HG02588 (cell line): ENCODE measurements around the gene JCAD.
"Not testable (repeated sequence)": the region's sequence is repeated elsewhere in the genome, so short reads cannot be mapped to it uniquely, and the experiment has no call there.

Source experiments
- ATAC-seq: cut with Tn5 transposase; IDR thresholded peaks from one replicate; pipeline ENCODE4 v1.9.1; 2021; ENCODE audit warnings: mild to moderate bottlenecking, moderate library complexity; ENCODE audit not compliant: unreplicated experiment

JCAD gene

DNA sequence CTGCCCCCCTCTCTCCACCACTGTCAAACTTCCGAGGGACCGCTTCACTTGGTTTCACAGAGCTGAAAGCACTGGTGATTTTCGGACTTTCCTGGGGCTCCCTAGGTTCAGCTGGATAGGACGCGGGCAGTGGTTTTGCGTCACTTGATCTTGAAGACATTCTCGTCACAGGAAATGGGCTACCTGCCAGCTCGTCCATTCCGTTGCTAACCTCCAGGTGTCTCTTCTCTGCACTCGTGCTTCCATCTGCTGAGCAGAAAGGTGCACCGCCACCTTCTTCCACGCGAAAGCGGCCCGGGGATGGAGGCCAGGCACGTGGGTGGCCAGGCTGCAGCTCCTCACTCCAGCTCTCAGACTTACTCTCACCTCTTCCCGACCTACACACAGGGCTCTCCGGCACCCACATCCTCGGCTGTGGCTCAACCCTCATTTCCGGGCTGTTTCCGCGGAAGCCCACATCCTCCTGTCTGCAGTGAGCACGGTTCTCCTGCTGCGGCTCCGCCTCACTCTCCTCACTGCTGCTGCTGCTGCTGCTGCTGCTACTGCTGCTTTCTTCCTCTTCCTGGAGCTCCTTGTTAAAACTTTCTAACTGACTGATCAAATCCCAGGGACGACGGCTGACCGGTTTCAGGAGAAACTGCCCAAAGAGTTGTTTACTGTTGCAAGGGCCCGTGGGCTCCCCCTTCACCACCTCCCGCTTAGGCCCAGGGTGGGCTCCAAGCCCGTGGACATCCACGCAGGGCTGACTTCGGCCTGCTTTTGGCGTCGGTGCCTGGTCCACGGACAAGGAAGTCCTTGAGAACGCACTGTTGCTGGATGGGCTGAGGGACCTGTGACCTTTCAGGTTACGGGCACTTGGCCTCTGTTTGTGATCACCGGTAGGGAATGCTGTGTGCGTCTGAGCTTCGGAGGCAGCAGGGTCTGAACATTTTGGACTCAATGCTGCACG, 32.1 kb downstream of the JCAD start:
- ATAC-seq: peak; percentile 86

DNA sequence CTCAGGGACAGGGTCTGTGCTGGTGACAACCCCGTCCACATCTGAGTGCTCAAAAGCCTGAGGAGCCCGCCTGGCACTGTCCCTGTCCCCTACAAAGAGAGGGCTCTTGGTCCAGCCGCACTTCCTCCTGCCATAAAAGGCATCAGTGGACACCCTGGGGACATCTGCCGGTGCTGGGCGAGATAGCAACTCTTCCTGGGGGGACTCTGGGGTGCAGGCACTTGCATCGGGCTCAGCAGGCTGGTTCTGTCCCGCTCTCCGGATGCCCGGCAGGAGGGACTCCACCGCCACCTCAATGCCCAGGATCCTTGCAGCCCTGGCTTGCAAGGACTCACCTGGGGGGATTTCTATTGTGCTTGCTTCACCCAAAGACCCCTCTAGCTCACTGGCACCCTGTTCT, 32.8 kb downstream of the JCAD start:
- no peak for ATAC-seq

DNA sequence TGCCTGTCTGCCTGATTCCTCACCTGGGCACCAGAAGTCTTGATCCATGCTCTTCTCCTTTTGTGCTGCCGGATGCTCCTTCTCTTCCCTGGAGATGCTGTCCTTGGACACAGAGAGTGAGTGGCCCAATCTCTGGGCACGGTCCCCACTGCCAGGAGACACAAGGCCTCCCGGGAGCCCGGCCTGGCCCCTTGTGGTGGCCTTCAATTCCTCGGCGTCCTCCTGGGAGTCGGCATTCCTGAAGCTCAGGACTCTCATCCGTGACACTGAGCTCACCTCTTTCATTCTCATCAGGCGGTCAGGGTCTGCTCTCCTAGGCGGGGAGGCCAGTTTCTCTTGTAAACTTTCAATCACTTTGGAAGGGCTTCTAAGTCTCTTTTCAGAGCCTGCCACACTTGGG, 33.3 kb downstream of the JCAD start:
- ATAC-seq: no peak

DNA sequence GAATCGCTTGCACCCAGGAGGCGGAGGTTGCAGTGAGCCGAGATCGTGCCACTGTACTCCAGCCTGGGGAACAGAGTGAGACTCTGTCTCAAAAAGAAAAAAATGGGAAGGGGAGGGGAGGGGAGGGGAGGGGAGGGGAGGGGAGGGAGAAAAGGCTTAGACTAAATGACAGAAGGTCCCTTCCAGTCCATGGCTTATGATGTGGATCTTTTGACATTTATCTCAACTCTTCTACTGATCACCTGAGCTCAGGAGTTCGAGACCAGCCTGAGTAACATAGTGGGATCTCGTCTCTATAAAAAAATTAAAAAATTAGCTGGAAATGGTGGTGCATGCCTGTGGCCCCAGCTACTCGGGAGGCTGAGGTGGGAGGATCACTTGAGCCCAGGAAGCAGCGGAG, 34.0 kb downstream of the JCAD start:
- not testable (repeated sequence) for ATAC-seq

DNA sequence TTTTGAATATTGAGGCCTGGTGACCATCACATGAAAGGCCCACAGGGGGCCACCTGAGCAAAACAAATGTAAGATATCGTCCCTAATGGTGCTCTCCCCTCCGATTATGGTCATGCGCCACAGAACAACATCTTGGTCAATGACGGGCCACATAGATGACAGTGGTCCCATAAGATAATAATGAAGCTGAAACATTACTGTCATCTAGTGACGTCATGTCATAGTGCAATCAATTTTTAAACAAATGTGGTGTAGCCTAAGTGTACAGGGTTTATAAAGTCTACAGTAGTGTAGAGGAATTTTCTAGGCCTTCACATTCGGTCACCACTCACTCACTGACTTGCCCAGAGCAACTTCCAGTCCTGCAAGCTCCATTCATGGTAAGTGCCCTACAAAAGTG, 36.8 kb downstream of the JCAD start:
- no peak for ATAC-seq

- no peak for ATAC-seq
Observed at GRCh38 chr10:30019468-30019867, 39.9 kb downstream of the JCAD start.

- no peak for ATAC-seq
Observed at GRCh38 chr10:30018496-30018895, 40.9 kb downstream of the JCAD start.

- ATAC-seq: no peak
Observed at GRCh38 chr10:30017966-30018365, 41.4 kb downstream of the JCAD start.

DNA sequence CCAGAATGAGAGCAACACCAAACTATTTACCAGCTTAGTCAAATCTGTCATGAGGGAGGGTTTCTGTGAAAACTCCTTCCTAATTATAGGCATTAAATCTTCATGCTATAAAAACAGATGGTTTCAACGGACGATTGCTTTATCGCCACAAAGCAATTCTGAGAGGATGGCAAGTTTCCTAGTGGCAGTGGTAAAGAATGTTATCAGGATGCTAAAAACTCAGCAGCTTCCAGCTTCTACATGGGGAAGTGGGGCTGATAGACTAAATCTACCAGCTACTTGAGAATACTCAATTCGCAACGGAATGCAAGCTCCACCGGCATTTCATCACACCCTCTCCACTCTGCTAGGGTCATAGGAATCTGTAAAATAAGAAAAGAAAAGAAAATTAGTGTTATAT, 41.8 kb downstream of the JCAD start:
- no peak for ATAC-seq

GRCh38 chr10:30014511-30014910, 44.9 kb downstream of the JCAD start:
- ATAC-seq: no peak

DNA sequence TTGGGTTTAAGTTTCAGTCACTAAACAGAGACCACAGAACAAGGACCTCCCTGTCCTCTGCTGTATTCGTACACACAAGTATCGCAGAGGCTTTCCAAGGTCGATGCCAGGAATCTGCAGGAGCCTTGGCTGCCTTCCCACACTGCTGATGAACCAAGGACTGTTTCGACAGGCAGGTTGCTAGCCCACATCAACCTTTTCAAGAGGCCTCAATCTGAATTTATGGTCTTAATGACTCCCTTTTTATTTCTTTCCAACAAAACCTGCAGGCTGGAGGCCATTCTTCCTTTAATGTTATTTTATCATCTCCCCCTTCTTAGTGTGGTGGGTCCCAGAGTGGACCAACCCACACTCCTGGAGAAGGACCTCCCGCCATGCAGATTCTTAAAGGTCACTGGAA, 45.6 kb downstream of the JCAD start:
- no peak for ATAC-seq

- ATAC-seq: no peak
Observed at GRCh38 chr10:30011956-30012647, 47.3 kb downstream of the JCAD start.

GRCh38 chr10:30011396-30011795, 48.0 kb downstream of the JCAD start:
- no peak for ATAC-seq

DNA sequence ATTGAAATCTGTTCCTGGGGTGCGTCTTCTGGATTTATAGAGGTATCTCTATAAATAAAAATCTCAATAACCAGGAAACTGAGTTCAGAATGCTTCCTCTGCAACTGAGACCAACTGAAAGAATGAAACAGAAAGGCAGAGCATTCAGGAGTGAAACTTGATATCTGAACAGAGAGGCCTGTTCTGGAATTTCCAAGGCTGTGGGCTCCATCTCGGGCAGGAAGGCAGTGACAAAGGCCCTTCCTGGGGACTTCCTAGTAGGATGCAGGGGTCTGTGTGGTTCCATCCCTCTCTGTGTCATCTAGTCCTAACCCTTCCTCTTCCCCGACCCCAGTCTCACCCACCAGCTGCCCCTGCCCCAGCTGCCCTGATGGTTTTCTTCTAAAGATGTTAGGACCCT, 52.0 kb downstream of the JCAD start:
- ATAC-seq: no peak

- ATAC-seq: no peak
Observed at GRCh38 chr10:30006410-30006809, 53.0 kb downstream of the JCAD start.

DNA sequence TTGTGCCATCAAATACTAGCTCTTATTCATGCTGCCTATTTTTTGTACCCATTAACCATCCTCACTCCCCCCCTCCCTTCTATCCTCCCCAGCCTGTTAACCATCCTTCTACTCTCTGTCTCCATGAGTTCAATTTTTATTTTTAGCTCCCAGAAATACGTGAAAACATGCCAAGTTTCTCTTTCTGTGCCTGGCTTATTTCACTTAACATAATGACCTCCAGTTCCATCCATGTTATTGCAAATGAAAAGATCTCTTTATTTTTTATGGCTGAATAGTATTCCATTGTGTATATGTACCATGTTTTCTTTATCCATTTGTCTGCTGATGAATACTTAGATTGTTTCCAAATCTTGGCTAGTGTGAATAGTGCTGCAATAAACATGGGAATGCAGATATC, 54.3 kb downstream of the JCAD start:
- ATAC-seq: not testable (repeated sequence)

DNA sequence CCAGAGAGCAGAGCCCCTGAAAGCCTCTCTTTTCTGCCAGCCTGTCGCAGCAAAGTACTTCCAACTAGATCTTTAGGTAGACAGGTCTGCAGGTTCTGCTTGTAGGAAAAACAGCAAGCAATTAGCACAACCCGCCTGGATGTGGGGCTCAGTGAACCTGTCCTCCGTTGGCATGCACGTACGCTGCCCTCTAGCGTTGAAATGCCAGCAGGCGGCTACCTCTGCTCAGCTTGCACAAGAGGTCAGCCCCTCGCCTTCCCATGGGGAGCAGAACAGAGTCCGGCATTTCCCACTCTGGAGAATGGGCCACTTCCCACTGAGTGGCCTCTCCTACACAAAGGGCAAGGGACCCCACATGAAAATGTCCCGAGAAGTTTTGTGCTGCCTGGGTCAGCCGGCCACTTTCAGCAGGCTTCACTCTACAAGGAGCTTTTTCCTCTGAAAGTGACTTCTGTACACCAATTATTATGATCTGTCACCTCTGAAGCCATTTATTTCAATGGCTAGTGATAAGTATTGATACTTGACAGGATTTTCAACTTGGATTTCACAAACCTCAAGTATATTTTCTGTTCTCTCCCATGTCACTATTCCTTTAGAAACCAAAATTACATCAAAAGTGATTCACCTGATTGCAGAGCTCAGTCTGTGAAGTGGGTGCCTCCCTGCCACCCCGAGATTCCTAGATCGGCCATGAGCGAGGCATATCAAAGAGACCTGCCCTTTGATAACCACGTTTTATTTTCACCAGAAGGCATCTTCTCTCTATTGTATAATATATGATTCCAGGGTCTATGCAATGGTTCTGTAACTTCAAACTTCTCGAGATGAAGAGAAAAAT, 56.7 kb downstream of the JCAD start:
- ATAC-seq: peak; percentile 73

DNA sequence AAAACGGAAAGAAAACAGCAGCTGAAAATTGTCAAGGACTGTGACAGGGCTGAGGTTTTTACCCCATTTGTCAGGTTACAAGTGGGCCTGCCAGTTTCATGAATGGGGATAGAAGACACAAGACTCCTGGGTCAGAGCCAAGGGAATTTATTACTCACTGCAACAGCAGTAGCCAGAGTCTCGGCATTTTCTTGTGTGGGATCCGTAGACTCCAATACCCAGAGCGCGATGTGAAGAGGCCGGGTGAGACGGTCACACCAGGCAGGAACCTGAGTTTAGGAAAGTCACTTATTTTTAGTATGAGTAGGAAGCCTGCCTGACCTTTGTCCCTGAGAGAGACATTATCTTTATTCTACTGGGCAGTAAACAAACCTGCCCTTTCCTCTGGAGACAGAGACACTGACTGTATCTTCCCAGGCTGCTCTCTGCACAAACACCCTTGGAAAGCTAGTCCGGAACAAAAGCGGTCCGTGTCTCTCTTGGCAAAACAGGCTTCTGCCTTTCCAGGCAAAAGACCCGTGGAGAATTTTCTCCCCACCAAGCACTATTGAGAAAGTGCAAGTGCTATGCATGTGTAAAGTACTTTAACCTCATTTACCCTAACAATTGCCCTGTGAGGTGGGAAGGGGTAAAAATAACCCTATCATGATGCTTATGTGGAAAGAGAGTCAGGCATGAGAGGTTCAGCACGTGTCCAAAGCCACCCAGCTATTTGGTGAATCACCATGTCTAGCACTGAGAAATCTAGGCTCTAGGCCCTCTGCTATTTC, 58.4 kb downstream of the JCAD start:
- ATAC-seq: no peak

- peak; percentile 79 for ATAC-seq
Observed at GRCh38 chr10:29998142-29998808, 61.1 kb downstream of the JCAD start.

- ATAC-seq: no peak
Observed at GRCh38 chr10:29994811-29995210, 64.6 kb downstream of the JCAD start.
